AG20443 (cell line): ENCODE results near the gene CDHR2.
A peak's percentile ranks its signal among the peaks of the same experiment; 100 is the strongest.
"Not testable (repeated sequence)": the region's sequence is repeated elsewhere in the genome, so short reads cannot be mapped to it uniquely, and the experiment has no call there.

ENCODE experiments used
- DNase-seq: peaks from one replicate; pipeline ENCODE4 v3.0.0; 2012; ENCODE audit warnings: low spot score, mixed read lengths

CDHR2 gene

GRCh38 chr5:176596689-176597416, 47.7 kb downstream of the CDHR2 start:
- DNase-seq: peak; percentile 76

- no peak for DNase-seq
These were observed 48.6 kb downstream of the CDHR2 start for GRCh38 chr5:176597417-176598389.

- not testable (repeated sequence) for DNase-seq
These were observed 50.7 kb downstream of the CDHR2 start for GRCh38 chr5:176599749-176600430.

- no peak for DNase-seq
These were observed 52.9 kb downstream of the CDHR2 start for GRCh38 chr5:176601901-176602482.

- no peak for DNase-seq
These were observed 53.9 kb downstream of the CDHR2 start for GRCh38 chr5:176603091-176603490.

- DNase-seq: no peak
These were observed 56.9 kb downstream of the CDHR2 start for GRCh38 chr5:176606032-176606431.

- DNase-seq: no peak
These were observed 57.7 kb downstream of the CDHR2 start for GRCh38 chr5:176606875-176607274.

- DNase-seq: no peak
These were observed 59.1 kb downstream of the CDHR2 start for GRCh38 chr5:176608142-176608705.

- no peak for DNase-seq
These were observed 60.0 kb downstream of the CDHR2 start for GRCh38 chr5:176608937-176609723.

GRCh38 chr5:176609724-176610434, 60.7 kb downstream of the CDHR2 start, which contains the start of gene GPRIN1:
Gene GPRIN1, minus strand, starts transcription at chr5:176610156. Its CDS starts 10,322 bp downstream, at chr5:176599834.
- peak; percentile 99 for DNase-seq

- no peak for DNase-seq
These were observed 61.3 kb downstream of the CDHR2 start for GRCh38 chr5:176610435-176610773.

GRCh38 chr5:176611435-176611834, 62.3 kb downstream of the CDHR2 start:
- peak; percentile 84 for DNase-seq

GRCh38 chr5:176612008-176612407, 62.9 kb downstream of the CDHR2 start:
- DNase-seq: no peak

GRCh38 chr5:176612855-176613254, 63.7 kb downstream of the CDHR2 start:
- DNase-seq: no peak

- DNase-seq: peak; percentile 88
These were observed 65.8 kb downstream of the CDHR2 start for GRCh38 chr5:176614805-176615478.

- no peak for DNase-seq
These were observed 67.4 kb downstream of the CDHR2 start for GRCh38 chr5:176616511-176616910.

GRCh38 chr5:176618783-176619182, 69.6 kb downstream of the CDHR2 start:
- DNase-seq: no peak

GRCh38 chr5:176619203-176619568, 70.0 kb downstream of the CDHR2 start:
- DNase-seq: peak; percentile 89

GRCh38 chr5:176619569-176620332, 70.6 kb downstream of the CDHR2 start:
- no peak for DNase-seq
